Esophagus muscularis mucosa (tissue), 3 donors: Measurements from ENCODE around the gene RRAGC.

Experiments
- CTCF ChIP-seq, 3 experiments: fragments of 200-600 bp in 2 of 3; fragments of 450-650 bp in 1 of 3; sonication (generic) in 2 of 3; IDR thresholded peaks; one replicate each; pipeline ENCODE4 v1.5.1; 2017 to 2019; ENCODE audit warnings: antibody characterized with exemption in 3 of 3, mild to moderate bottlenecking in 2 of 3, moderate library complexity in 1 of 3
- POLR2A ChIP-seq: fragments of 450-650 bp; IDR thresholded peaks from one replicate; pipeline ENCODE4 v1.6.1; 2017; ENCODE audit warnings: antibody characterized with exemption, moderate library complexity, mild to moderate bottlenecking, low read depth

- TF ChIP-seq CTCF (IDR thresholded peaks at IDR 0.05) (no peak), POLR2A (peak; percentile 19)
Observed at GRCh38 chr1:38858833-38859560, 575 bp downstream of the RRAGC start.
